Esophagus muscularis mucosa (tissue), 4 donors: ENCODE results near the gene SLC35F4.

ENCODE experiments used
- CTCF ChIP-seq, 3 experiments: fragments of 200-600 bp in 2 of 3; fragments of 450-650 bp in 1 of 3; sonication (generic) in 2 of 3; IDR thresholded peaks; one replicate each; pipeline ENCODE4 v1.5.1; 2017 to 2019; ENCODE audit warnings: antibody characterized with exemption in 3 of 3, mild to moderate bottlenecking in 2 of 3, moderate library complexity in 1 of 3
- EP300 ChIP-seq: sonication (generic); formaldehyde crosslinking; IDR thresholded peaks from one replicate; pipeline ENCODE4 v1.6.1; 2017; ENCODE audit warnings: antibody characterized with exemption
- POLR2A ChIP-seq: fragments of 450-650 bp; IDR thresholded peaks from one replicate; pipeline ENCODE4 v1.6.1; 2017; ENCODE audit warnings: antibody characterized with exemption, moderate library complexity, mild to moderate bottlenecking, low read depth
- POLR2AphosphoS5 ChIP-seq, 2 donors: sonication (generic); formaldehyde crosslinking; IDR thresholded peaks; one replicate each; pipeline ENCODE4 v1.6.1; 2017; ENCODE audit warnings: antibody characterized with exemption in 2 of 2

- no peak for TF ChIP-seq CTCF (IDR thresholded peaks at IDR 0.05)
- peak in 1 of 2 donors; percentile 16 for TF ChIP-seq POLR2AphosphoS5 (IDR thresholded peaks at IDR 0.05)
- no peak for TF ChIP-seq EP300
- no peak for TF ChIP-seq POLR2A
These were observed 23.4 kb upstream of the SLC35F4 start for GRCh38 chr14:57889245-57889644.
